NOMO-1 treated with DMSO at 0.1 percent for 48 hours (cell line): Measurements from ENCODE around the gene R3HCC1L.

Experiments used
- DNase-seq: peaks from one replicate; lab custom pipeline; 2025; ENCODE audit not compliant: unreplicated experiment; lab: John Stamatoyannopoulos, UW

R3HCC1L gene

GRCh38 chr10:98134431-98135221, at the start of gene R3HCC1L:
R3HCC1L (plus strand) TSS chr10:98134657; CDS start chr10:98208115, 73,458 bp downstream.
- peak; percentile 84 for DNase-seq

- no peak for DNase-seq
These were observed 49.2 kb upstream of the R3HCC1L start for GRCh38 chr10:98085238-98085637.

- DNase-seq, result no peak
These were observed 47.4 kb upstream of the R3HCC1L start for GRCh38 chr10:98086837-98087708.

GRCh38 chr10:98088186-98088971, 46.1 kb upstream of the R3HCC1L start:
- no peak for DNase-seq

GRCh38 chr10:98090822-98091221, 43.6 kb upstream of the R3HCC1L start:
- peak; percentile 96 for DNase-seq

GRCh38 chr10:98096316-98096715, 38.1 kb upstream of the R3HCC1L start:
- no peak for DNase-seq

GRCh38 chr10:98096731-98097130, 37.7 kb upstream of the R3HCC1L start:
- DNase-seq, result no peak

- no peak for DNase-seq
These were observed 37.3 kb upstream of the R3HCC1L start for GRCh38 chr10:98097175-98097574.

- DNase-seq, result no peak
These were observed 36.8 kb upstream of the R3HCC1L start for GRCh38 chr10:98097616-98098015.

GRCh38 chr10:98098247-98098646, 36.2 kb upstream of the R3HCC1L start:
- no peak for DNase-seq

GRCh38 chr10:98100476-98100875, 34.0 kb upstream of the R3HCC1L start:
- DNase-seq, result no peak

- no peak for DNase-seq
These were observed 33.1 kb upstream of the R3HCC1L start for GRCh38 chr10:98101366-98101765.

GRCh38 chr10:98104125-98104524, 30.3 kb upstream of the R3HCC1L start:
- no peak for DNase-seq

GRCh38 chr10:98106531-98106930, 27.9 kb upstream of the R3HCC1L start:
- no peak for DNase-seq

- DNase-seq, result no peak
These were observed 26.6 kb upstream of the R3HCC1L start for GRCh38 chr10:98107644-98108430.

- DNase-seq, result no peak
These were observed 24.1 kb upstream of the R3HCC1L start for GRCh38 chr10:98110356-98110755.

- peak; percentile 66 for DNase-seq
These were observed 19.2 kb upstream of the R3HCC1L start for GRCh38 chr10:98115031-98115787.

GRCh38 chr10:98119891-98120290, 14.6 kb upstream of the R3HCC1L start:
- no peak for DNase-seq

GRCh38 chr10:98125940-98126631, 8.4 kb upstream of the R3HCC1L start:
- DNase-seq, result no peak
